GM12801 (cell line): ENCODE measurements around the gene MPRIP.

Experiments used
- CTCF ChIP-seq: IDR thresholded peaks from one replicate; pipeline ENCODE4 v1.5.1; 2011; ENCODE audit warnings: control low read depth; ENCODE audit not compliant: insufficient read length; ENCODE audit errors: extremely low read depth

The MPRIP gene

GRCh38 chr17:17140590-17140980 is 98.3 kb downstream of the MPRIP start:
- TF ChIP-seq CTCF: no peak

GRCh38 chr17:17141279-17141678 is 99.0 kb downstream of the MPRIP start:
- no peak for TF ChIP-seq CTCF

DNA sequence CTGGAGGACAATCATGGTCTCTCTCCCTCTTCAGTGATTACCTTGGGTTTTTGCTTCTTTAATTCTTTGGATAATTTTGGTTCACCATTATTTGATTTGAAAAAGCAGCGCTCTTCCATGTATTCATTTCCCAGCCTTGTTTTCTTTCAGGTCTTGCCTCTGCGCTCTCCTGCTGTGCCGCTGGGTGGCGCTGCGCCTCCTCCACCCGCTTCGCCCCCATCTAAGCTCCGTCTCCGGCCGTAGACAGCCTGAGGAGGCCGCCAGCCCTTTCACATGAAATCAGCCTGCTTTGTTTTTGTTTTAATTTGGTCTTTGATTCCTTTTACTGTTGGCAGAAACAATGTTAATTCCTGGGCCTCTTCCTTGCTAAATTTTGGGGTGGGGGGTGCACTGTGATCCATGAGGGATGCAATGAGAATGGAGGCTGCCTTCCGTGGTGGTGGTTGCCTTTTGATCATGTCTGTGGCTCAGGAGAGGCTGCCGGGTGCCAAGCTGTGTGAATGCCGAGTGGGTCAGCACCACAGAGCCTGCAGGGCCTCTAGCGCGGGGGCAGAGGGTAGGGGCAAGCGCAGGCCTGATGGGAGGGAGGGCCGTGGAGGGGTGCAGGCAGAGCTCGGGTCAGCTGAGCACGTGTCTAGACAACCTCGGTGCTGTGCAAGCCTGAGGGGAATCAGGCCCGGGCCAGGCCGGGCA is 99.7 kb downstream of the MPRIP start:
- TF ChIP-seq CTCF: no peak

GRCh38 chr17:17142556-17142955 is 100.3 kb downstream of the MPRIP start:
- TF ChIP-seq CTCF: no peak

GRCh38 chr17:17143501-17143900 is 101.2 kb downstream of the MPRIP start:
- no peak for TF ChIP-seq CTCF

GRCh38 chr17:17144061-17144460 is 101.8 kb downstream of the MPRIP start:
- no peak for TF ChIP-seq CTCF

GRCh38 chr17:17144916-17145665 is 102.8 kb downstream of the MPRIP start:
- no peak for TF ChIP-seq CTCF
